ENCODE results near the gene GALNT13. TPM values are rescaled to one million over a fixed set of nuclear protein-coding genes. Genes with fewer than 3 reads are reported as not detected.

Gene GALNT13
- polyA plus RNA-seq, 3 donors, result not detected

DNA sequence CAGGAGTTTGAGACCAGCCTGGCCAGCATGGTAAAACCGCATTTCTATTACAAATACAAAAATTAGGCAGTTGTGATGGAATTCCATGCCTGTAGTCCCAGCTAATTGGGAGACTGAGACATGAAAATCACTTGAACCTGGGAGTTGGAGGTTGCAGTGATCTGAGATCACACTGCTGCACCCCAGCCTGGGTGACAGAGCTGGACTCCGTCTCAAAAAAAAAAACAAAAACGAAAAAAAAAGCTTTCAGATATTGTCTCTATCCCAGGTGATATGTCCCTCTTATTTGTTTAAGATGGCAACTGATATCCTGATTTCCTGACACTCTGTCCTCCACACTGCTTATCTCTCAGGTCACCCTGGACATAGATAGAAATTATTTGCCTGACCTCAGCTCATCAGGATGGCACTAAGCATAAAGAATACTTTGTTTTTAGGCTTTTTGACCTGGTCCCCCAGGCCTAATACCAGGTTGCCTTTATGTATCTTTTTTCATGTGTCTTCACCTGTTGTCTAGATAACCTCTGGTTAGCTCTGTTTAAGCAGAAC lies 531.6 kb downstream of the GALNT13 start:
- TF ChIP-seq, protein P1, sequence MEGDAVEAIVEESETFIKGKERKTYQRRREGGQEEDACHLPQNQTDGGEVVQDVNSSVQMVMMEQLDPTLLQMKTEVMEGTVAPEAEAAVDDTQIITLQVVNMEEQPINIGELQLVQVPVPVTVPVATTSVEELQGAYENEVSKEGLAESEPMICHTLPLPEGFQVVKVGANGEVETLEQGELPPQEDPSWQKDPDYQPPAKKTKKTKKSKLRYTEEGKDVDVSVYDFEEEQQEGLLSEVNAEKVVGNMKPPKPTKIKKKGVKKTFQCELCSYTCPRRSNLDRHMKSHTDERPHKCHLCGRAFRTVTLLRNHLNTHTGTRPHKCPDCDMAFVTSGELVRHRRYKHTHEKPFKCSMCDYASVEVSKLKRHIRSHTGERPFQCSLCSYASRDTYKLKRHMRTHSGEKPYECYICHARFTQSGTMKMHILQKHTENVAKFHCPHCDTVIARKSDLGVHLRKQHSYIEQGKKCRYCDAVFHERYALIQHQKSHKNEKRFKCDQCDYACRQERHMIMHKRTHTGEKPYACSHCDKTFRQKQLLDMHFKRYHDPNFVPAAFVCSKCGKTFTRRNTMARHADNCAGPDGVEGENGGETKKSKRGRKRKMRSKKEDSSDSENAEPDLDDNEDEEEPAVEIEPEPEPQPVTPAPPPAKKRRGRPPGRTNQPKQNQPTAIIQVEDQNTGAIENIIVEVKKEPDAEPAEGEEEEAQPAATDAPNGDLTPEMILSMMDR (IDR thresholded peaks at IDR 0.05), result no peak
- H4K20me1 ChIP-seq (ENCODE audit: insufficient read depth, low read length), result no peaks in the 10 kb centered on the region
- no peak overlapping the region for H2AFZ ChIP-seq (ENCODE audit: insufficient read depth, low read depth, low read length, poor library complexity, severe bottlenecking)
- Mint-ChIP-seq H3K9me3 (no peaks in the 10 kb centered on the region), H3K4me1 (no peaks in the 10 kb centered on the region), H3K4me3 (no peak overlapping the region), H3K27ac (no peak overlapping the region), H3K36me3 (no peaks in the 10 kb centered on the region), H3K27me3 (ENCODE audit: low read depth in 3 of 3) (peaks cover 0 to 1% (median 0%) of the 10 kb centered on the region in 3 donors)
- H3K9ac ChIP-seq (ENCODE audit: insufficient read depth, low read length, poor library complexity, severe bottlenecking), result no peak overlapping the region
- no peak for DNase-seq
- no peak overlapping the region for H3K27ac ChIP-seq (ENCODE audit: low read depth in 1 of 2, low read length in 2 of 2)
- no peaks in the 10 kb centered on the region for H3K79me2 ChIP-seq (ENCODE audit: insufficient read depth, low read length)
- no CpG with 5 or more reads among the region's 3 CpGs for WGBS (ENCODE audit: insufficient coverage)
- H3K4me3 ChIP-seq (replicated peaks in 1 of 3; ENCODE audit: low read depth in 2 of 3, low read length in 3 of 3), result no peak overlapping the region
- no peaks in the 10 kb centered on the region for H3K36me3 ChIP-seq (replicated peaks in 1 of 2; ENCODE audit: control insufficient read depth in 1 of 2, insufficient read depth in 2 of 2, low read length in 2 of 2)
- H3K9me3 ChIP-seq (replicated peaks in 1 of 2; ENCODE audit: control insufficient read depth in 1 of 2, insufficient read depth in 1 of 2, low read length in 2 of 2), result no peaks in the 10 kb centered on the region
- intact Hi-C loops (cut with micrococcal nuclease), result no loop called here
- no peak overlapping the region for H3K4me2 ChIP-seq (replicated peaks; ENCODE audit: extremely low read depth, low read length, poor library complexity, severe bottlenecking)
- H3K4me1 ChIP-seq (ENCODE audit: control insufficient read depth in 1 of 2, insufficient read depth in 2 of 2, low read length in 2 of 2), result no peaks in the 10 kb centered on the region
- H3K27me3 ChIP-seq (ENCODE audit: control insufficient read depth in 2 of 2, insufficient read depth in 2 of 2, low read length in 2 of 2), result no peaks in the 10 kb centered on the region

DNA sequence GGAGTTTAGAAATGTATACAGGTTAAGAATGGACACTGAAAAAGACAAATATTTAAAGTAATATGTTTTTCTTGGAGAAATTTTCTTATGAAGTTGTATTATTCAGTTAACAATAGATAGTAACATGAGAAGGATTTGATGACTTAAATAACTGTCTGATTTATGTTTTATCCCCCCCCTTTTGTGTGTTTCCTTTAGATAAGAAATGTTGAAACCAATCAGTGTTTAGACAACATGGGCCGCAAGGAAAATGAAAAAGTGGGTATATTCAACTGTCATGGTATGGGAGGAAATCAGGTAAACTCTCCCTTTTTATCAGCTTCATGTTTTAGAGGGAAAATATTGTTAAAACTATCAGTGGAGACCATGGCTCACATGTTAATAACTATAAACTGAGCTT lies 537.1 kb downstream of the GALNT13 start:
- H3K9ac ChIP-seq (ENCODE audit: insufficient read depth, low read length, poor library complexity, severe bottlenecking), result no peak overlapping the region
- intact Hi-C loops (cut with micrococcal nuclease), result no loop called here
- no peaks in the 10 kb centered on the region for H3K36me3 ChIP-seq (replicated peaks in 1 of 2; ENCODE audit: control insufficient read depth in 1 of 2, insufficient read depth in 2 of 2, low read length in 2 of 2)
- DNase-seq, result no peak
- H2AFZ ChIP-seq (ENCODE audit: insufficient read depth, low read depth, low read length, poor library complexity, severe bottlenecking), result no peak overlapping the region
- Mint-ChIP-seq H3K27me3 (ENCODE audit: low read depth in 3 of 3) (peaks cover 0 to 1% (median 0%) of the 10 kb centered on the region in 3 donors), H3K4me1 (no peaks in the 10 kb centered on the region), H3K4me3 (no peak overlapping the region), H3K27ac (no peak overlapping the region), H3K9me3 (peaks cover 0 to 2% (median 0%) of the 10 kb centered on the region in 7 donors), H3K36me3 (no peaks in the 10 kb centered on the region)
- TF ChIP-seq, protein P1 (IDR thresholded peaks at IDR 0.05), result no peak
- no peaks in the 10 kb centered on the region for H4K20me1 ChIP-seq (ENCODE audit: insufficient read depth, low read length)
- no peaks in the 10 kb centered on the region for H3K79me2 ChIP-seq (ENCODE audit: insufficient read depth, low read length)
- H3K9me3 ChIP-seq (replicated peaks in 1 of 2; ENCODE audit: control insufficient read depth in 1 of 2, insufficient read depth in 1 of 2, low read length in 2 of 2), result no peaks in the 10 kb centered on the region
- no peaks in the 10 kb centered on the region for H3K4me1 ChIP-seq (ENCODE audit: control insufficient read depth in 1 of 2, insufficient read depth in 2 of 2, low read length in 2 of 2)
- H3K27me3 ChIP-seq (ENCODE audit: control insufficient read depth in 2 of 2, insufficient read depth in 2 of 2, low read length in 2 of 2), result no peaks in the 10 kb centered on the region
- WGBS (ENCODE audit: insufficient coverage), result no CpG with 5 or more reads among the region's 1 CpG
- H3K4me3 ChIP-seq (replicated peaks in 1 of 3; ENCODE audit: low read depth in 2 of 3, low read length in 3 of 3), result no peak overlapping the region
- H3K27ac ChIP-seq (ENCODE audit: low read depth in 1 of 2, low read length in 2 of 2), result no peak overlapping the region
- no peak overlapping the region for H3K4me2 ChIP-seq (replicated peaks; ENCODE audit: extremely low read depth, low read length, poor library complexity, severe bottlenecking)

All from CD14-positive monocyte (primary cell).